Heart left ventricle (tissue), 13 donors: ENCODE measurements around the gene DESI1.

Experiments used
- CTCF ChIP-seq, 12 donors: fragments of 200-600 bp; sonication (generic) in 4 of 12; IDR thresholded peaks; one replicate each; pipeline versions ENCODE4 v1.5.0 to v1.8.0; 2018 to 2022; ENCODE audit warnings: antibody characterized with exemption in 12 of 12, mild to moderate bottlenecking in 5 of 12
- POLR2A ChIP-seq, 2 donors: fragments of 450-650 bp; IDR thresholded peaks; one replicate each; pipeline ENCODE4 v1.6.1; 2017; ENCODE audit warnings: antibody characterized with exemption in 2 of 2, mild to moderate bottlenecking in 2 of 2, moderate library complexity in 2 of 2
- donor health status: ischemic (EF 13 %, LVEDD 7.1; RV severe dilation, severe dysfunction).
- donor health status: DM: no; HTN: yes; CAD: no.
- donor health status: DM: no; HTN: no; CAD: no.
- donor health status: ischemic (EF 25% LVEDD 6.9; RV normal size, moderate dysfunction).
- donor health status: ischemic (EF 25% LVEDD 5.7; RV mildly dilated, moderate dysfunction).
- donor health status: ischemic (EF 35%, LVEDD 5.7; RV mildly dilated, moderate dysfunction).
- donor health status: nonischemic (EF 11% LVEDD 7.7; RV severe dilation, severe dysfunction).
- donor health status: DM: yes; HTN: yes; CAD: no.
- donor health status: PGD.
- donor health status: ischemic (EF 29% LVEDD 5.4; RV normal size, mild dysfunction).
- donor health status: nonischemic (EF 23%, LVEDD 6.1; RV moderate dilation, normal function).

- TF ChIP-seq CTCF (IDR thresholded peaks at IDR 0.05) (no peak), POLR2A (IDR thresholded peaks at IDR 0.05) (peak in 1 of 2 donors; percentile 46)
These were observed 57.7 kb downstream of the DESI1 start for GRCh38 chr22:41563051-41563711.
